HepG2 (cell line): ENCODE data around the gene ACOT2. TPM values are rescaled to one million over a fixed set of nuclear protein-coding genes. Genes with fewer than 3 reads are reported as not detected.

Source experiments
- BRCA1 ChIP-seq: sonication (generic); formaldehyde crosslinking; IDR thresholded peaks from 2 replicates; pipeline ENCODE4 v1.4.0; 2020; ENCODE audit warnings: missing genetic modification reagents
- ELF3 ChIP-seq: IDR thresholded peaks from 2 replicates; pipeline ENCODE4 v1.6.1; 2016; ENCODE audit warnings: missing genetic modification reagents, missing compliant biosample characterization
- FOXA3 ChIP-seq: IDR thresholded peaks from 2 replicates; pipeline ENCODE4 v1.6.1; 2016; ENCODE audit warnings: missing genetic modification reagents, missing compliant biosample characterization
- HNRNPUL1 ChIP-seq: fragments of 200-400 bp; formaldehyde crosslinking; IDR thresholded peaks from 2 replicates; pipeline ENCODE4 v1.6.1; 2017; ENCODE audit warnings: low read depth, mild to moderate bottlenecking, low read length, moderate library complexity
- HOXA9 ChIP-seq: sonication (generic); formaldehyde crosslinking; IDR thresholded peaks from 2 replicates; pipeline ENCODE4 v1.8.1; 2022; ENCODE audit warnings: missing genetic modification reagents, mild to moderate bottlenecking, moderate library complexity, borderline replicate concordance
- KLF16 ChIP-seq, 2 experiments: sonication (generic) in 1 of 2; formaldehyde crosslinking in 1 of 2; IDR thresholded peaks; 2 replicates each; pipeline versions ENCODE4 v1.6.1 to v1.8.0; 2016 to 2023; ENCODE audit warnings: missing genetic modification reagents in 2 of 2, missing compliant biosample characterization in 1 of 2
- KLF9 ChIP-seq: IDR thresholded peaks from 2 replicates; pipeline ENCODE4 v1.6.1; 2016; ENCODE audit warnings: low read depth
- MZF1 ChIP-seq: sonication (generic); formaldehyde crosslinking; IDR thresholded peaks from 2 replicates; pipeline ENCODE4 v1.8.1; 2023; ENCODE audit warnings: mild to moderate bottlenecking, missing genetic modification reagents, borderline replicate concordance
- NFE2L2 ChIP-seq: fragments of 150-350 bp; IDR thresholded peaks from 2 replicates; pipeline ENCODE4 v1.6.1; 2014; ENCODE audit warnings: low read length
- PAF1 ChIP-seq: IDR thresholded peaks from 2 replicates; pipeline ENCODE4 v1.6.1; 2016; ENCODE audit warnings: missing genetic modification reagents, missing compliant biosample characterization
- SALL1 ChIP-seq: sonication (generic); formaldehyde crosslinking; IDR thresholded peaks from 2 replicates; pipeline ENCODE4 v1.8.0; 2022; ENCODE audit warnings: mild to moderate bottlenecking, missing genetic modification reagents
- SAP130 ChIP-seq: IDR thresholded peaks from 2 replicates; pipeline ENCODE4 v1.6.1; 2016; ENCODE audit warnings: low read depth
- SOX6 ChIP-seq, 2 experiments: fragments of 450-650 bp in 1 of 2; sonication (generic) in 1 of 2; formaldehyde crosslinking in 1 of 2; IDR thresholded peaks; 2 replicates each; pipeline versions ENCODE4 v1.4.0 to v1.6.1; 2017 to 2020; ENCODE audit warnings: antibody characterized with exemption in 1 of 2, mild to moderate bottlenecking in 1 of 2, missing genetic modification reagents in 1 of 2
- SRSF4 ChIP-seq: fragments of 200-400 bp; formaldehyde crosslinking; IDR thresholded peaks from one replicate; pipeline ENCODE4 v1.6.1; 2018; ENCODE audit warnings: mild to moderate bottlenecking, low read depth, low read length, moderate library complexity; ENCODE audit not compliant: poor library complexity, severe bottlenecking
- TEAD3 ChIP-seq: optimal IDR thresholded peaks from 2 replicates; pipeline ENCODE3; 2016; ENCODE audit warnings: borderline replicate concordance
- TOPORS ChIP-seq: sonication (generic); formaldehyde crosslinking; IDR thresholded peaks from 2 replicates; pipeline ENCODE4 v1.8.0; 2023; ENCODE audit warnings: mild to moderate bottlenecking, missing genetic modification reagents
- ZNF263 ChIP-seq: sonication (generic); formaldehyde crosslinking; IDR thresholded peaks from 2 replicates; pipeline ENCODE4 v1.4.0; 2020; ENCODE audit warnings: missing genetic modification reagents
- ZNF343 ChIP-seq: sonication (generic); formaldehyde crosslinking; IDR thresholded peaks from 2 replicates; pipeline ENCODE4 v1.4.0; 2020; ENCODE audit warnings: mild to moderate bottlenecking, missing genetic modification reagents
- ZNF652 ChIP-seq: IDR thresholded peaks from 2 replicates; pipeline ENCODE4 v1.6.1; 2016; ENCODE audit warnings: low read depth, borderline replicate concordance
- ZNF713 ChIP-seq: sonication (generic); formaldehyde crosslinking; IDR thresholded peaks from 2 replicates; pipeline ENCODE4 v1.4.0; 2020; ENCODE audit warnings: mild to moderate bottlenecking, missing genetic modification reagents
- ZNF773 ChIP-seq: sonication (generic); formaldehyde crosslinking; IDR thresholded peaks from 2 replicates; pipeline ENCODE4 v1.4.0; 2020; ENCODE audit warnings: missing genetic modification reagents, borderline replicate concordance
- ZNF792 ChIP-seq: IDR thresholded peaks from 2 replicates; pipeline ENCODE4 v1.6.1; 2016
- polyA plus RNA-seq, 8 experiments: library from polyadenylated mRNA; depleted of rRNA in 3 of 8; stranded (reverse) in 7 of 8; unstranded in 1 of 8; fragments of >200 nt; fragmentation: Illumina TruSeq in 4 of 8; extraction: Trizol in 4 of 8; gene quantifications; 2 replicates each; pipeline versions ENCODE4 v1.2.1 to v1.2.3, GENCODE V29; 2011 to 2016; ENCODE audit warnings: low read depth in 4 of 8, missing spikeins in 1 of 8, mixed read lengths in 1 of 8; ENCODE audit not compliant: insufficient read depth in 1 of 8
- total RNA-seq, 5 experiments: library from RNA; depleted of rRNA; stranded (reverse); fragments of >200 nt; fragmentation: Illumina TruSeq; extraction: Trizol; gene quantifications; 2 replicates each; pipeline ENCODE4 v1.2.3, GENCODE V29; 2016; ENCODE audit warnings: low read depth in 1 of 5
- TF ChIP-seq, protein P1 (sequence below): sonication (generic); formaldehyde crosslinking; IDR thresholded peaks from 2 replicates; pipeline ENCODE4 v1.4.0; 2020; ENCODE audit warnings: missing genetic modification reagents, borderline replicate concordance
- TF ChIP-seq, protein P2 (sequence below), 2 experiments: sonication (generic) in 1 of 2; formaldehyde crosslinking in 1 of 2; IDR thresholded peaks; 2 replicates each; pipeline versions ENCODE4 v1.5.1 to v1.6.1; 2011 to 2020; ENCODE audit warnings: borderline replicate concordance in 1 of 2, low read depth in 1 of 2, low read length in 1 of 2, mild to moderate bottlenecking in 1 of 2, missing genetic modification reagents in 1 of 2, moderate library complexity in 1 of 2
- TF ChIP-seq, protein P3 (sequence below): sonication (generic); formaldehyde crosslinking; IDR thresholded peaks from 2 replicates; pipeline ENCODE4 v1.4.0; 2020; ENCODE audit warnings: missing genetic modification reagents
- TF ChIP-seq, protein P4 (sequence below): IDR thresholded peaks from 2 replicates; pipeline ENCODE4 v1.6.1; 2018; ENCODE audit warnings: missing genetic modification reagents

Gene ACOT2
- total and polyA plus RNA-seq, 2 of the 13 experiments (the other 11 are each of a cell fraction or from before 2014, with no cell fraction given), result 60.0 to 110 TPM

DNA sequence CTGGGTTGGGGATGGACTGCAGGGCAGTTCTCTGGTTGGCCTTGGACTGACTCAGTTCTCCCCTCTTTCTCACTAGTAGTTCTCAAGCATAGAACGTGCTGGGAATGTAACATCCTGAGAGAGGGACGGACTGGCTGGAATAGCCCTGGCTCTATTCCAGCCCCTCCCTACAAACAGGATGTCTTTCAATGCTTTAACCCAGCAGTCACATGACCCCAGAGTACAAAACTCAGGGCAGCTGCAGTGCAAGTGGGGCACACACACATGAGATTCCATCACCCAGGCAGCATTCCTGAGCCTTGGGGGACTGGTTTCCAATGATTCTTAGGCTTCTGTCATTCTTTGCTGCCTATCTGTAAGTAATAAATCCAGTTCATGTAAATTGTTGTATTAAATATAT is 41.7 kb downstream of the ACOT2 start (continued):
- TF ChIP-seq, protein P1, sequence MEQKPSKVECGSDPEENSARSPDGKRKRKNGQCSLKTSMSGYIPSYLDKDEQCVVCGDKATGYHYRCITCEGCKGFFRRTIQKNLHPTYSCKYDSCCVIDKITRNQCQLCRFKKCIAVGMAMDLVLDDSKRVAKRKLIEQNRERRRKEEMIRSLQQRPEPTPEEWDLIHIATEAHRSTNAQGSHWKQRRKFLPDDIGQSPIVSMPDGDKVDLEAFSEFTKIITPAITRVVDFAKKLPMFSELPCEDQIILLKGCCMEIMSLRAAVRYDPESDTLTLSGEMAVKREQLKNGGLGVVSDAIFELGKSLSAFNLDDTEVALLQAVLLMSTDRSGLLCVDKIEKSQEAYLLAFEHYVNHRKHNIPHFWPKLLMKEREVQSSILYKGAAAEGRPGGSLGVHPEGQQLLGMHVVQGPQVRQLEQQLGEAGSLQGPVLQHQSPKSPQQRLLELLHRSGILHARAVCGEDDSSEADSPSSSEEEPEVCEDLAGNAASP (CRISPR knock-in tag), result 0 out of 2 replicates have a peak, but pooled peaks have one; percentile 13
- TF ChIP-seq, protein P2, sequence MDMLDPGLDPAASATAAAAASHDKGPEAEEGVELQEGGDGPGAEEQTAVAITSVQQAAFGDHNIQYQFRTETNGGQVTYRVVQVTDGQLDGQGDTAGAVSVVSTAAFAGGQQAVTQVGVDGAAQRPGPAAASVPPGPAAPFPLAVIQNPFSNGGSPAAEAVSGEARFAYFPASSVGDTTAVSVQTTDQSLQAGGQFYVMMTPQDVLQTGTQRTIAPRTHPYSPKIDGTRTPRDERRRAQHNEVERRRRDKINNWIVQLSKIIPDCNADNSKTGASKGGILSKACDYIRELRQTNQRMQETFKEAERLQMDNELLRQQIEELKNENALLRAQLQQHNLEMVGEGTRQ (IDR thresholded peaks at IDR 0.05; ENCODE audit: low read depth, low read length), result peak; percentile 76
- TF ChIP-seq, protein P2 (CRISPR knock-in tag; IDR thresholded peaks at IDR 0.05; ENCODE audit: borderline replicate concordance), result peak; percentile 76; the same call in 1 of the 2 replicates
- no peak for TF ChIP-seq ZNF263 (CRISPR knock-in tag)
- no peak for TF ChIP-seq HNRNPUL1
- TF ChIP-seq KLF9 (CRISPR knock-in tag), result no peak
- no peak for TF ChIP-seq ZNF343 (CRISPR knock-in tag)
- TF ChIP-seq, protein P3, sequence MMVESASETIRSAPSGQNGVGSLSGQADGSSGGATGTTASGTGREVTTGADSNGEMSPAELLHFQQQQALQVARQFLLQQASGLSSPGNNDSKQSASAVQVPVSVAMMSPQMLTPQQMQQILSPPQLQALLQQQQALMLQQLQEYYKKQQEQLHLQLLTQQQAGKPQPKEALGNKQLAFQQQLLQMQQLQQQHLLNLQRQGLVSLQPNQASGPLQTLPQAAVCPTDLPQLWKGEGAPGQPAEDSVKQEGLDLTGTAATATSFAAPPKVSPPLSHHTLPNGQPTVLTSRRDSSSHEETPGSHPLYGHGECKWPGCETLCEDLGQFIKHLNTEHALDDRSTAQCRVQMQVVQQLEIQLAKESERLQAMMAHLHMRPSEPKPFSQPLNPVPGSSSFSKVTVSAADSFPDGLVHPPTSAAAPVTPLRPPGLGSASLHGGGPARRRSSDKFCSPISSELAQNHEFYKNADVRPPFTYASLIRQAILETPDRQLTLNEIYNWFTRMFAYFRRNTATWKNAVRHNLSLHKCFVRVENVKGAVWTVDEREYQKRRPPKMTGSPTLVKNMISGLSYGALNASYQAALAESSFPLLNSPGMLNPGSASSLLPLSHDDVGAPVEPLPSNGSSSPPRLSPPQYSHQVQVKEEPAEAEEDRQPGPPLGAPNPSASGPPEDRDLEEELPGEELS, result peak; percentile 60; the same call in 1 of the 2 replicates
- peak; percentile 59 for TF ChIP-seq SALL1
- no peak for TF ChIP-seq SRSF4
- TF ChIP-seq HOXA9 (CRISPR knock-in tag), result no peak
- TF ChIP-seq FOXA3 (CRISPR knock-in tag), result peak; percentile 46
- no peak for TF ChIP-seq NFE2L2
- TF ChIP-seq SOX6 (IDR thresholded peaks at IDR 0.05), result no peak
- TF ChIP-seq SOX6 (CRISPR knock-in tag; IDR thresholded peaks at IDR 0.05), result peak; percentile 16; the same call in 1 of the 2 replicates
- 0 out of 2 replicates have a peak, but pooled peaks have one; percentile 41 for TF ChIP-seq ZNF792 (CRISPR knock-in tag)
- TF ChIP-seq ZNF773 (CRISPR knock-in tag), result no peak
- TF ChIP-seq MZF1, result no peak
- 0 out of 2 replicates have a peak, but pooled peaks have one; percentile 25 for TF ChIP-seq ZNF652 (CRISPR knock-in tag)
- TF ChIP-seq PAF1 (CRISPR knock-in tag), result no peak
- no peak for TF ChIP-seq TOPORS
- no peak for TF ChIP-seq BRCA1 (CRISPR knock-in tag)
- TF ChIP-seq ZNF713 (CRISPR knock-in tag), result no peak
- peak; percentile 63; the same call in 1 of the 2 replicates for TF ChIP-seq ELF3 (CRISPR knock-in tag)
- TF ChIP-seq SAP130, result peak; percentile 84
- TF ChIP-seq KLF16 (CRISPR knock-in tag; IDR thresholded peaks at IDR 0.05), result no peak
- TF ChIP-seq, protein P4, sequence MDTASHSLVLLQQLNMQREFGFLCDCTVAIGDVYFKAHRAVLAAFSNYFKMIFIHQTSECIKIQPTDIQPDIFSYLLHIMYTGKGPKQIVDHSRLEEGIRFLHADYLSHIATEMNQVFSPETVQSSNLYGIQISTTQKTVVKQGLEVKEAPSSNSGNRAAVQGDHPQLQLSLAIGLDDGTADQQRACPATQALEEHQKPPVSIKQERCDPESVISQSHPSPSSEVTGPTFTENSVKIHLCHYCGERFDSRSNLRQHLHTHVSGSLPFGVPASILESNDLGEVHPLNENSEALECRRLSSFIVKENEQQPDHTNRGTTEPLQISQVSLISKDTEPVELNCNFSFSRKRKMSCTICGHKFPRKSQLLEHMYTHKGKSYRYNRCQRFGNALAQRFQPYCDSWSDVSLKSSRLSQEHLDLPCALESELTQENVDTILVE, result 0 out of 2 replicates have a peak, but pooled peaks have one; percentile 39
- TF ChIP-seq TEAD3 (CRISPR knock-in tag), result peak; percentile 81
